ENCODE results near the gene LY6G6C. TPM values are rescaled to one million over a fixed set of nuclear protein-coding genes. Genes with fewer than 3 reads are reported as not detected.
A peak's percentile ranks its signal among the peaks of the same experiment; 100 is the strongest.

LY6G6C gene
- total RNA-seq, 4 donors from 2014 or later: not detected

- H3K9me3 ChIP-seq: no peaks in the 10 kb centered on the region
- H3K27me3 ChIP-seq: no peaks in the 10 kb centered on the region
- 1 to 3% methylated on average over 6 to 8 of the region's 10 CpGs for WGBS, 2 donors (ENCODE audit: low coverage in 1 of 2)
- TF ChIP-seq EP300 (IDR thresholded peaks at IDR 0.05): no peak
- TF ChIP-seq CTCF (IDR thresholded peaks at IDR 0.05): no peak
- TF ChIP-seq POLR2A (IDR thresholded peaks at IDR 0.05): no peak
- no peak for TF ChIP-seq POLR2AphosphoS5 (IDR thresholded peaks at IDR 0.05)
- peak overlapping the region; percentile 87 to 97 (median 94) for H3K27ac ChIP-seq
- H3K4me1 ChIP-seq: peaks cover 6 to 37% (median 19%) of the 10 kb centered on the region in 3 donors
- H3K4me3 ChIP-seq: peak overlapping the region; percentile 58 to 98
- H3K36me3 ChIP-seq: peaks cover 0 to 30% of the 10 kb centered on the region in 2 donors
- no peak for ATAC-seq
These were observed 19.1 kb downstream of the LY6G6C start for GRCh38 chr6:31702405-31702818.

DNA sequence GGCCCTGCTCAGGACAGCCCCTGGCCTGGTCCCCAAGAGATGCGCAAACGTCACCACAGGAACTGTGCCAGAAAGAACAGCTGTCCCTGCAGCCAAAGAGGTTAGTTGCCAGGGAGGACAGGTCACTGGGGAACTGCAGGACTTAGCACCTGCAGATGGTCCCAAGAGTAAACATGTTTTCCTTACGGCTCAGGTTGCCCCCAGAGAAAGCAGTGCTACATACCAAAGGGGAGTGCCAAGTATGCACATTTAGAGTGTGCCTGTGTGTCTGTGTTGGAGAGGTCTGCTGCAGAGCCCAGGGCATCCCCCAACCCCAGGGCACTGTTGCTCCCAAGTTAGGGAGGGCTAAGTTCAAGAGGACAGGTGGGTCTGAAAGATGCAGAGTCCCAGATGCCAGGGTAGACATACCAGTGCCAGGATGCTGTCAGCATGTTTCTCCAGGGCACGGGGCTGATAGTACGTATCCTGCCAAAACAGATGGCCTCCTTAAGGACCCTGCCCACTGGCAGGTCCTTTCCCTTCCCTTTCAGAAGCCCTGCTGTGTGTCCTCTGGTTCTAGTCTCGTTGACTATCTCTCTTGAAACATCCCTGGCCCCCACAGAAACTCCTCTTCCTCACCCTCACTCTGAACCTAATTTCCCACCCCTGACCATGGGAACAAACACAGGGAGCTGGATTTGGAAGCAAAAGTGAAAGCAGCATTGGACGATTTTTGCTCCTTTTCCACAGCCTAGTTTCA lies 19.7 kb downstream of the LY6G6C start:
- peaks cover 0 to 36% of the 10 kb centered on the region in 2 donors for H3K36me3 ChIP-seq
- no peak for ATAC-seq
- H3K27me3 ChIP-seq: no peaks in the 10 kb centered on the region
- H3K4me3 ChIP-seq: peak overlapping the region; percentile 58 to 98
- H3K4me1 ChIP-seq: peaks cover 6 to 37% (median 19%) of the 10 kb centered on the region in 3 donors
- no peaks in the 10 kb centered on the region for H3K9me3 ChIP-seq
- peak overlapping the region; percentile 87 to 97 (median 94) for H3K27ac ChIP-seq
- 5 to 11% methylated on average over 4 to 5 of the region's 7 CpGs for WGBS, 2 donors (ENCODE audit: low coverage in 1 of 2)
- TF ChIP-seq POLR2A (IDR thresholded peaks at IDR 0.05): no peak
- no peak for TF ChIP-seq CTCF (IDR thresholded peaks at IDR 0.05)
- TF ChIP-seq EP300 (IDR thresholded peaks at IDR 0.05): no peak
- no peak for TF ChIP-seq POLR2AphosphoS5 (IDR thresholded peaks at IDR 0.05)

DNA sequence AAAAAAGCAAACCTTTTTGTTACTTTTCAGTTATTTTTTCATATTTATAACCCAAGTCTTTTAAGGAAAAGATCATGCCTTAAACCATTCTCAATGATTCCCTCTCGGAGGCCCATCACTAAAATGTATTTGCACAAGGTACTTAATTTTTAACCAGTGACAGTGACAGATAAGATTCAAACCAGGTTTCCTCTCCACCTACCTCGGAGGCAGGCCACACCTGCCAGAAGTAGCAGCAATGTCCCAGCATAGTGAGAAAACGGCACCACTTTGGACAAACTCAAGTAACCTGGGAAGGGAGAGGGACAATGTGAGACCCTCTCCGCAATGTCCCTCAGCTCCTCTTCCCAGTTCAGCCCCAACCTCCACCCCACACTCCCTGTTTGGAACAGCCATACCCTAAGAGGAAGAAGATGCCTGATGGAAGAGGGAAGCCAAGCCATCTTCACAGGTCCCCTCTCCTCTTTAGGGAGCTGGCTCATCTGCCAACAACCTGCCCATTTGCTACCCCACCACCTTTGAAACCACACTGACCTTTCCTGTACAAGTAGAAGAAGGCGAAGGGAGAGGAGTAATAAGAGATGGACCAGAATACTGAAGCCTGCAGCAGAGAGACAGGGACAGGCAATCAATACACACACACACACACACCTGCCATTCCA lies 20.7 kb downstream of the LY6G6C start:
- TF ChIP-seq EP300 (IDR thresholded peaks at IDR 0.05): no peak
- no peak for TF ChIP-seq CTCF (IDR thresholded peaks at IDR 0.05)
- no peak for TF ChIP-seq POLR2A (IDR thresholded peaks at IDR 0.05)
- TF ChIP-seq POLR2AphosphoS5 (IDR thresholded peaks at IDR 0.05): no peak
- no peaks in the 10 kb centered on the region for H3K27me3 ChIP-seq
- H3K27ac ChIP-seq: peak overlapping the region in 1 of 4 donors; percentile 97
- H3K36me3 ChIP-seq: peaks cover 0 to 46% of the 10 kb centered on the region in 2 donors
- no peaks in the 10 kb centered on the region for H3K9me3 ChIP-seq
- 80 to 84% methylated on average over 3 to 5 of the region's 5 CpGs for WGBS, 2 donors (ENCODE audit: low coverage in 1 of 2)
- no peak for ATAC-seq
- H3K4me1 ChIP-seq: peaks cover 6 to 37% (median 19%) of the 10 kb centered on the region in 3 donors
- no peak overlapping the region for H3K4me3 ChIP-seq

DNA sequence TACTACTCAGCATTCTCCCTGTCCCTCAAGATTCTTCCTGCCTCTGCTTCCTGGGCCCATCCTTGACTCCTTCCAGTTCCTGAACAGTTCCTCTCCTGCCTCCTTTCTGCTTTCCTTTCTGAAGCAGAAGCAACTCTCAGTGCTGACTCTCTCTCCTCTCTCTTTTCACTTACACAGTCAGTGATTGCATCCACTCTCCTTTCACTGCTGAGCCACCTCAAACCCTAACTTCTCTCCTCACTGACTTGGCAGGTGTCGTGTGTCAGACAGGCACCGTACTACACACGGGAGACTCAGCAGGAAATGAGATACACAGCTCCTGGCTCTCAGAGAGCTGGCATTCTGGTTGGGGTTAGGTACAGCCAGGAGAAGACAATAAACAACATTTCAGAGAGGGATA lies 24.0 kb downstream of the LY6G6C start:
- WGBS, 2 donors (ENCODE audit: low coverage in 1 of 2): 20 to 29% methylated on average over 1 to 3 of the region's 3 CpGs
- Histone ChIP-seq H3K27me3 (no peaks in the 10 kb centered on the region), H3K9me3 (no peaks in the 10 kb centered on the region), H3K4me3 (no peak overlapping the region), H3K36me3 (peaks cover 0 to 79% of the 10 kb centered on the region in 2 donors), H3K4me1 (peaks cover 6 to 30% (median 15%) of the 10 kb centered on the region in 3 donors), H3K27ac (no peak overlapping the region)
- TF ChIP-seq POLR2A (IDR thresholded peaks at IDR 0.05): no peak
- TF ChIP-seq EP300 (IDR thresholded peaks at IDR 0.05): no peak
- TF ChIP-seq POLR2AphosphoS5 (IDR thresholded peaks at IDR 0.05): no peak
- TF ChIP-seq CTCF (IDR thresholded peaks at IDR 0.05): no peak
- ATAC-seq: no peak

All from gastroesophageal sphincter (tissue), 4 donors.